Femur (tissue), 1 donor: Measurements from ENCODE around the gene SLC52A1.
A peak's percentile ranks its signal among the peaks of the same experiment; 100 is the strongest.
"Not testable (repeated sequence)": the region's sequence is repeated elsewhere in the genome, so short reads cannot be mapped to it uniquely, and the experiment has no call there.

ENCODE experiments used
- DNase-seq: peaks from one replicate; pipeline ENCODE4 v3.0.0-alpha.2; 2017

SLC52A1 gene

DNA sequence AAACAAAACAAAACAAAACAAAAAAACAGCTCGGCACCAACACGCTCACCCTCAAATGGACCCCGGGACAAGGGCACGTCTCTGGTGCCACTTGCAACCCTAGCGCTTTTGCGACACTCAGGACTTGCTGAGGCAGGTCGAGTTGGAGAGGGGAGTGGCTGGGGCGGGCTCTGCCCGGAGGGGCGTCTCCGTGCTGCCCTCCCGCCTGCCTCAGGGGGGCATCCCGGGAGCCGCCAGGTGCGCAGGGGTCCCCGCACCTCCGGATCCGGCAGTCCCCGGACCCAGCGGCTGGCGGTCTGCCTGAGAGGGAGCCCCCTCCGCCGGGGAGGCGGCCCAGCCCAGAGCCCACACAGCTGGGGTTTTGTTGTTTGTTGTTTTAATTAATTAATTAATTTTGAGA lies at the start of gene SLC52A1:
Gene SLC52A1, minus strand, starts transcription at position 112 of the 400 bp plus-strand sequence. CDS start 820 bp downstream, outside the sequence.
- no peak for DNase-seq

DNA sequence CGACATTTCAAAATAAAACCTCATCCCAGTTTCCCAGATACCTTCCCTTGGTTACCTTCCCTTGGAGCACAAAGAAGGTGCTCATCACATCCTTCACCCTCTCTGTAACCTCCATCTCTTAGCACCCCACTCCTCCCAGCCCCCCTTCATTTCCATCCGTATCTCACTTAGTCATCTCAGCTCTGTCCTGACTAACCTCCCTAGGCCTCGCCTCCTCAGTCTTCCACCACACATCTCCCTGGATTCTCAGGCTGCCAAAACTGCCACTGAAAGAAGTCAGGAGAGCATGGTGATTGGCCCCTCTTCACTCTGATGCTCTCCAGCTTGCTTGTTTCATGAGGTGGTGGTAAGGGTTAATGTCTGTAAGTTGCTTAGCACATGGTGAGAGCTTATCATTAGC lies 45.4 kb upstream of the SLC52A1 start:
- DNase-seq, result no peak

DNA sequence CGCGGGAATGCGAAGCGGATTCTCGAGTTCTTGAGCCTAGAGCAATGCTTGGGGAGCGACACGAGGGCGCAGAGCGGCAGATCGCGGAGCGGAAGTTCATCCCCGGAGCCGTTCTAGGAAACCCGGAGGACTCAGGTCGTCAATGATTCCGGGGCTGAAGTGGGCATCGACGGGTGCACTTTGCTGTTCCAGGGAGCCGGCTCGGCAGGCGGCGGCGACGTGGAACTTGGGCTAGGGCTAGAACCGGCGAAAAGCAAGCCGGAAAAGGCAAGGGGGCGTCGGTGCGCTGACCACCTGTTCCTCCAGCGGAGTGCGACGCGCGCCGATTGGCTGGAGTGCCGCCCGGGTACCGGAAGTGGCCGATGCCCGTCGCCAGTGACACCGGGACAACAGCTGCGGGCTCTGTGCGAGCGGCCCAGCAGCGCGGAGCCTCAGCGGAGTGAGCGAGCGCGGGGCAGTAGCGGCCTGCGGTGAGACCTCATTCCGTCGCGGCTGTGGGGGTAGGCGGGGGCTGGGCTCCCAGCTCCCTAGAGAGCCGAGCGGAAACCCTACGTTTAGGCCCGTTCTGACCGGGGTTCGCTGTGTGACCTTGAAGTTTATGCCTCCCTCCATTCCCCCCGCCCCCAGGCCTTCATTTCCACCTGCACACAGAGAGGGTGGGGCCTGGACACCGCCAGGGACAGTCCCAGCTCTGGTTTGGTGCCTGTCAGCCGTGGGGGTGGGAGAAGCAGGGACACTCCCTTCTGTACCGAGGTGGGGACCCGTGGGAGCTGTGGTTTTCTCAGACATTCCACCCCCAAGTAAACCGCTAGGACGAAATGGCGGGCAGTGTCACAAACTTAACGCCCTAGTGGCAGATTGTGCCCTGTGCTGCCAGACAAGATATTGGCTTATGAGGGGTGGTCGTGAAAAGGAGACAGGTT lies 43.1 kb upstream of the SLC52A1 start, which contains the start of gene ZFP3:
Gene ZFP3, plus strand, starts transcription at position 362 of the 923 bp plus-strand sequence. CDS start 13,038 bp downstream, outside the sequence.
- peak; percentile 92 for DNase-seq

DNA sequence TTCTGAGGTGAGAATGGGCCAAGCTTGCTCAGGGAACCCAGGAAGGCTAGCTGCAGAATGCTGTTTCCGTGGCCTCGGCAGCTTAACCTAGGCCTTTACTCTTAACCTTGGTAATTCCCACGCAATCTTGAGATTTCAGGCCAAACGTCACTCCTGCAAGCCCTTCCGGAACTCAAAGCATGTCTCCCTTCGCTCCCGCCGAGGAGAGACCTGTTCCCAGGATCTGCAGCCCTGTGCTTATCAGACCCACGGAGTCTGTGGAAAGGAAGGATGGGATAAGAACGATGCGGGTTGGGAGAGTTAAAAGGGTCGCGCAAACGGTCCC lies 42.5 kb upstream of the SLC52A1 start:
- DNase-seq, result no peak

DNA sequence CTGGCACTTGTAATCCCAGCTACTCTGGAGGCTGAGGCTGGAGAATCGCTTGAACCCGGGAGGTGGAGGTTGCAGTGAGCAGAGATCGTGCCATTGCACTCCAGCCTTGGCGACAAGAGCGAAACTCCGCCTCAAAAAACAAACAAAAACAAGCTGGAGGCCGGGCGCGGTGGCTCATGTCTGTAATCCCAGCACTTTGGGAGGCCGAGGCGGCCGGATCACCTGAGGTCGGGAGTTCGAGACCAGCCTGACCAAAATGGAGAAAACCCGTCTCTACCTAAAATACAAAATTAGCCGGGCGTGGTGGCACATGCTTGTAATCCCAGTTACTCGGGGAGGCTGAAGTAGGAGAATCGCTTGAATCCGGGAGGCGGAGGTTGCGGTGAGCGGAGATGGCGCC lies 42.0 kb upstream of the SLC52A1 start:
- not testable (repeated sequence) for DNase-seq

DNA sequence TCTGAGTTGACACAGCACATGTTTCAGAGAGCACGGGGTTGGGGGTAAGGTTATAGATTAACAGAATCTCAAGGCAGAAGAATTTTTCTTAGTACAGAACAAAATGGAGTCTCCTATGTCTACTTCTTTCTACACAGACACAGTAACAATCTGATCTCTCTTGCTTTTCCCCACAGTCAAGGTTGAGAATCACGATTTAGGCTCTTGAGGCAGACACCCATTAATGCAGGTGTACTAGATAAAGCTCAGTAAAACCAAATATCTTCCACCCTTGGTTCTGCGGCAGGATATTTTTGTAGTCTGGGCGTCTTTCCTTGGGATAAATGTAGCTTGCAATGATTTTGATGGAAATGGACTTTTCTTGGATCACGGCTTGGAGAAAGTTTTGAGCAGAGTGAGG lies 40.2 kb upstream of the SLC52A1 start:
- not testable (repeated sequence) for DNase-seq

DNA sequence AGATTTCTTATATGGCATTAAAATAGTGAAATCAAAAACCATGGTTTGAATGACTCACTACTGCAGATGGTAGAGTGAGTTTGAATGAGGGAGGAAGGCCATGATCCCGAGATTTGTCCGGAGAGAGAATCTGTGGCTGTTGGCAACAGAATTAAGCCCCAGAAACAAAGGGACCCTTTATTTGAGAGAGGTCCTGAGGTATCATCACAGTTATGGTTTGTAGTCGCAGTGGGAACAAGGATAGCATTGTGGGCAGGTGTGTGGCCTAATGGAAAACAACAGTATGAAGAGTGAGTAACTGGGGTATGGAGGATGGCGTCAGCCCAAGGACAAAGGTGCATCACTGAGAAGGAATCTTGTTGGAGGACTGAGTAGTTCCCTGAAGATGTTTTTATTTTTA lies 34.5 kb upstream of the SLC52A1 start:
- DNase-seq, result no peak

DNA sequence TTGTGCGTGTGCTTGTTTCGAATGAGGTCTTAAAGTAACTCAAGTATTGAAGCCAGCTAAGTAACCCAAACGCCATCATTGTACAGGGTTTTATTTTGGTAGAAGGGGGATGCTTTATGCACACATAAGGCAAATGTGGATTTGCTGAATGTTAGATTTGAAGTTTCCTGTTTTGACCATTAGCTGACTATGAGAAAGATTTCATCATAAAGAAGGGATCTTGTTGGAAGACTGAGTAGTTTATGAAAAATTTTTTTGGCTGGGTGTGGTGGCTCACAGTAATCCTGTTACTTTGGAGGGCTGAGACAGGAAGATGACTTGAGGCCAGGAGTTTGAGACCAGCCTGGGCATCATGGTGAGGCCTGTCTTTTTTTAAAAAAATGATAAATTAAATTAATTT lies 33.0 kb upstream of the SLC52A1 start:
- DNase-seq, result no peak

DNA sequence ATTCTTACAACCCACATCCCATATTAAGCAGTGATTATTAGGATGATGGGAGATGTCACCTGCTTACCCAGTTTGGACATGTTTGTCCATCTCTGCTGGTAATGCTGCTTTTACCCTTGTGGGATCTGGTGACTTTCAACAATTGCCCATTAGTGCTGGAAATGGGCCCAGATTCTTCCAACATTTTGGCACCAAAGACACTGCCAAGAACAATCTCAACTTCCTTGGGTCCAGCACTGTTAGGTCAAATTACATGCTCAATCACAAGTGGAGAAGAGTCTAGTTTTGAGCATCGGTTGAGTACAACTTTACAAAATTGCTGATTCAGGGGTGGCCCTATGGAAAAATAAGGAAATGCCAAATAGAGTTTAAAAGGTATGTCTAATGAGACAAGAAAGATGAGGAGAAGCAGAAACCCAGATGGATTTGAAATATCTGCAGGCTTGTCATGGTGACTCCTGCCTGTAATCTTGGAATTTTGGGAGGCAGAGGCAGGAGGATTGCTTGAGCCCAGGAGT lies 30.1 kb upstream of the SLC52A1 start:
- DNase-seq, result no peak

DNA sequence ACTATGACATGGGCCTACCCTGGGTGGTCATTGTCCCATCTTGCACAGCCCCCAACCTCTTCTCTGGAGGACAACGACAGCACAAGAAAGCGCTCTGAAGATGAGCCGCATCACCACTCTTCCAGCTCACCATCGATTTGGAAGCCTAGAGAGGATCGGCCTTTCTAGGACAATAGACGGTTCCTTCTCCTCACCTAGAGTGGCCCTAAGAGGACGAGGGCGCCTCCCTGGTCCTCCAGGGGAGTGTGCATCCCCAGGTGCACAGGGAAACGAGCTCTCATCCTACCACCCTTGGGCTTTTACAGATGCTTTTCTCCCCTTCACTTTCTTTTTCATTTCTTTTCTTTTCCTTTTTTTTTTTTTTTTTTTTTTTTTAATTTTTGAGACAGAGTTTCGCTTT lies 20.3 kb upstream of the SLC52A1 start:
- no peak for DNase-seq

DNA sequence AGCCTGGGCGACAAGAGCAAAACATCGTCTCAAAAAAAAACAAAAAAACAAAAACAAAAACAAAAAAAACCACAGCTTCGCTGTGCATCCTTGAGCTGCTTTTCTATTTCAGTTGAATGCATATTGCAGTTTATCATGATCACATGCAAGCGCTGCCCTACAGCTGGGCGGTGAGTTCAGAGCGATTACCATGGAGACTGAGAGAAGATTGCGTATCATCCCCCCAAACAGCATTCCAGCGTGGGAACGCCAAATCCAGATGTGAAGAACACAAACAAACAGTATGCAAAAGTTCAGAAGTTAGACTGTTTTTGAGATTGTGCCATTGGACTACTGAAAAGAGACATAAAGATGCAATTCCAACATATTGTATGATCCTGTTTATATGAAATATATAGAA lies 15.1 kb upstream of the SLC52A1 start:
- DNase-seq, result peak; percentile 71

DNA sequence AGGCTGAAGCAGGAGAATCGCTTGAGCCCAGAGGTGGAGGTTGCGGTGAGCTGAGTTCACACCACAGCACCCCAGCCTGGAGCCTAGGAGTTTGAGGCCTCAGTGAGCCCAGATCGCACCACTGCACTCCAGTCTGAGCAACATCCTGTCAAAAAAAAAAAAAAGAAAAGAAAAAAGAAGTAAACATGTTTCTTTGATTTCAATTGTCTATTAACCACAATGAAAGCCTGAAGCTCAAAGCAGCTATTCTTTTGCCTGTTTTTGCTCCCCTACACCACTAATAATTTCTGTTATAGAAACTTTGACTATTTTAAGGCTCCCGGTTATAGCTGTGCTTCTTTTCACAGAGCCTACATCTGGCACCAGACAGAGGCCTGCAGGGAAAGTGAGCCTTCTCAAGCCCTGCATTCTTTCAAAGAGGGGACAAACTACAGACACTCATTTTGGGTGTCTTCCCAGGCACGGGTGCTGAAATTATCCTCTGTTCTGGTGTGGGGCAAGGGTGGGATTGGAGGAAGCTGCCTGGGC lies 14.2 kb upstream of the SLC52A1 start:
- DNase-seq, result no peak

DNA sequence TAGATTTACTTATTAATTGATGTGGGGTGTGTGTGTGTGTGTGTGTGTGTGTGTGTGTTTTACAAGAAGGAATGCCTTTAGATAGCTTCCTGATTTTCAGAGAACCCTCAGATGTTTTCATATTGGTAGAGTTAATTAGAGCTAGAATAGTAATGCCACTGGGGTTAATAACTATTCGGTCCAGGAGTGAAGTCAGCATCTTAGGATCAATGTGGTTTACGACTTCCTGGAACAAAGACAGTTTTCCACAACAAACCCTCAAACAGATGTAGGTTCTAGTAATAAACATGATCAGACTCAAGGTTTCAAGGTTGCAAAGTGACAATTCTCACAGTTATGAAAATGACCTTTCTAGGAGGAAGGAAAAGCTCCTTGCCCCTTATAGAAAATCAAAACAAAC lies 12.2 kb upstream of the SLC52A1 start:
- DNase-seq, result no peak

DNA sequence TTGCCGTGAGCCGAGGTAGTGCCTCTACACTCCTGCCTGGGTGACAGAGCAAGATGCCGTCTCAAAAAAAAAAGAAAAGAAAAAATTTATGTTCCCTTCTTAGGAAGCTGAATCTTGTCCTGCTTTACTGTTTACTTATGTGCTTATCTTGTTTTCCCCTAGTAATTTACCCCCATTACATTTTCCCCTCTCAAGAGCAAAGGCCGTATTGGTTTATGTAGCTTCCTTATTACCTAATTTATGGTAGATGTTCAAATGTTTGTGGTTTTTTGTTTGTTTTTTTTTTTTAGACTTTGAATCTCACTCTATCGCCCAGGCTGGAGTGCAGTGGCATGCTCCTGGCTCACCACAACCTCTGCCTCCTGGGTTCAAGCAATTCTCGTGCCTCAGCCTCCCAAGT lies 10.3 kb upstream of the SLC52A1 start:
- no peak for DNase-seq

DNA sequence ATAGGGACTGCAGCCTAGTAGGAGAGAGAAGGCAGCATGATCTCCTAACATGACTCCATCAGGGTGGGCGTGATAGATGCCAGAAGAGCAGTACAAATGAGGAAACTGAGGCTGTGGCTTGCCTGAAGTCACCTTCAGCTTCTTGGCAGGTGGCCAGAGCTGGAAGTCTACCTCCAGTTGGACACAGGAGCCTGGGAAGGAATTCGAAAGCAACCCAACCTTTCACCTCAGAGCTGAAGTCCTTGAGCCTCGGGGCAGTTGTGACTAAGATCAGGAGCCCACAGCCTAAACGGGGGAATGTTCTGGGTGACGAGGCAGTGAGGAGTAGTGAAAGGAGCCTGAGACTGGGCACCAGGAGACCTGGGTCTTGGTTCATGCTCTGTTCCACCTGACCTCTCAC lies 9.4 kb upstream of the SLC52A1 start:
- DNase-seq, result no peak

DNA sequence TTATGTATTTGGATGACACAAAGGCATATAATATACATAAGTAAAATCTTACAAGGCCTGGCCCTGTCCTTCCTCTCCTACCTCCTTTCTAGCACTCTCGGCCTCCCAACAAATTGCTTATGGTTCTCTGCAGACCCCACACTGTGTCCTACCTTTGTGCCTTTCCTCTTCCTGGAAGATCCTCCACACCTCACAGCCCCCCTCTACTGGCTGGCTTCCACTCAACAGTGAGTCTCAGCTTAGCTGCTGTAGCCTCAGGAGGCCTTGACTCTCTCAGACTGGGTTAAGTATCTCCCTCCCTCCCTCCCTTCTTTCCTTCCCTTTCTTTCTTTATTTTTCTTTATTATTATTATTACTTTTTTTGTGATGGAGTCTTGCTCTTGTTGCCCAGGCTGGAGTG lies 8.3 kb upstream of the SLC52A1 start:
- no peak for DNase-seq

DNA sequence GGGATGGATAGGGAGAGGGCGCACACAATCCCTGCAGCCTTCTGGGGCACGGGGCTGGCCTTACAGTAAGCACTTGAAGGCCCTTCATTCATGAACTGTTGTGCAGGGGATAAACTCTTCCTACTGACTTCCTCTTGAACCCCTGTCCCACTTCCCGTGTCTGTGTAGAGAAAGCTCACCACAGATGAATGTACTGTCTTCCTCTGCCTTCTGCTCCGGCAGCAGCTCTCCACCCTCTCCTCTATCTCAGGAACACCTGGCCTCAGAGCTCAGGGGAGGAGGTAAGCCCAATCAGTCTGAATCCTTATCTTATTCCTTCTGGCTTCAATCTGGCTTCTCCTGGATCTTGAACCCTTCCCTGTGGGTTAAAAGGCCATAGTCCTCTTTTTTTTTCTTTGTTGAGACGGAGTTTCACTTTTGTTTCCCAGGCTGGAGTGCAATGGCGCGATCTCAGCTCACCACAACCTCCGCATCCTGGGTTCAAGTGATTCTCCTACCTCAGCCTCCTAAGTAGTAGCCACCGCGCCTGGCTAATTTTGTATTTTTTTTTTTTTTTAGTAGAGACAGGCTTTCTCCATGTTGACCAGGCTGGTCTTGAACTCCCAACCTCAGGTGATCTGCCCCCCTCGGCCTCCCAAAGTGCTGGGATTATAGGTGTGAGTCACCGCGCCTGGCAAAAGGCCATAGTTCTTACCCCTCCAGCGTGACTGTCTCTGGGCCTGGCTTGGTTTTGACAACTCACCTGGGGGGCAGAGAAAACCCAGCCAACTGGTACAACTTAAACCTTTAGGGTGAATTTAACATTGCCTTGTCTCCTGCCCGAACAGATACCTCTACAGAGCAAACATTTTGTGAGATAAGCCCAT lies 7.2 kb upstream of the SLC52A1 start:
- DNase-seq, result no peak

DNA sequence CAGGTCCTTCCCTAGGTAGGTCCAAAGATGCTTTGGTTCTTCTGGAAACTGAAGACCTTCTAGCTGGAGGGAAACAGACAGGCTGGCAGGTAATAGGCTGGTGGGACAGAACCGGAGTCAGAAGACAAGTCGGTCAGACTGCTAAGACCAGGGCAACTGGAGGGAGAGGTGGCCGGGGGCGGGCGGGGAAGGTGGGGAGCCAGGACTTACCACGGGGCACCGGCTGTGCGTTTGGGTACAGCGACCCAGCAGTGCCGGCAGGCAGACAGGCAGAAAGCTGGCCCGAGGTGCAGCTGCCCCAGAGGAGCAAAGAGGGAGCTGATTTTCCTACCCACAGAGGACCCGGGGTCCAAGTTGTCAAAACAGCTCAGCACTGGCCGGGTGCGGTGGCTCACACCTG lies 575 bp downstream of the SLC52A1 start:
- no peak for DNase-seq

DNA sequence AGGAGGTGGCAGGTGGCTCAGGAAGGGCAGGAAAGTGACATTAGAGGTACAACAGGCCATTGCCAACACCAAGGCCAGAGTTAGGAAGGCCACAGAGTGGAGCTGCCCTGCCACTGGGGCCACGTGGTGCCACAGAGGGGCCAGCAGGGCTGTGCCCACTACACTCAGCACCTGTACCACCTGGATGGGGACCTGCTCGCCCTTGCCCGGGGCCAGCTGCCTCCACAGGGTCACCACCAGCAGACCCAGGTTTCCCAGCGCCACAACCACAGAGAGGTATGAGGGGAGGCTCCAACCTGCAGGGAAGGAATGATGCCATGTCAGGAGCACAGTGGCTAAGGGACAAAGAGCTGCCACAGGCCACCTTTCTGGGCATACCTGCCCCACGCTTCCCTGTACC lies 1.2 kb downstream of the SLC52A1 start:
- DNase-seq, result no peak

DNA sequence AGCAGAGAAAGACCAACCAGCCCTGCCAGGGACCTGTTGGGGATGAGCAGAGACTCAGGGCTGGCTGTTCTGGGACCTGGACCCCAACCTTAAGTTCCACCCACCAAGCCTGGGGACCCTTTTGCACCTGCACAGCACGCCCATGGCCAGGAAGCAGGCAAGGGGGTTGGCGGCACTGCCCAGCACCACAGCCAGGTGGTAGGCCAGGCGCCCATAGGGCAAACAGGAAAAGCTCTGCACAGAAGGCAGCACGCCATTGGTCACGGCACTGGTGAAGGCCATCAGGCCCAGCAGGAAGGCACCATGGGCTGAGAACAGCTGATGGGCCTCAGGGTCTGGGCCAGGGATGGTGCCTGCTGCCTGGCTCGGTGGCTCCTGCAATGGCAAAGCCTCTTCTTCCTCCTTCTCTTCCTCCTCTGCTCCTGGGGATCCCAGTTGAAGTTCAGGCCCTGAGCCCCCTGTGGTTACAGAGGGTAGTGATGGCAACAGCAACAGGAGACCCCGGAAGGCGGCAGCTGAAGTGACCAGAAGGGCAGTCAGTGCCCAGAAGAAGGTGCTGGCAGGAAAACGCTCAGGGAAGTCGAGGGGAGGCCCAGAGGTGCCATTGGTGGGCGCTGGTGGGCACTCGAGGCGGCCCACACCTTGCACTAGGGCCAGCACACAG lies 1.7 kb downstream of the SLC52A1 start:
- no peak for DNase-seq

DNA sequence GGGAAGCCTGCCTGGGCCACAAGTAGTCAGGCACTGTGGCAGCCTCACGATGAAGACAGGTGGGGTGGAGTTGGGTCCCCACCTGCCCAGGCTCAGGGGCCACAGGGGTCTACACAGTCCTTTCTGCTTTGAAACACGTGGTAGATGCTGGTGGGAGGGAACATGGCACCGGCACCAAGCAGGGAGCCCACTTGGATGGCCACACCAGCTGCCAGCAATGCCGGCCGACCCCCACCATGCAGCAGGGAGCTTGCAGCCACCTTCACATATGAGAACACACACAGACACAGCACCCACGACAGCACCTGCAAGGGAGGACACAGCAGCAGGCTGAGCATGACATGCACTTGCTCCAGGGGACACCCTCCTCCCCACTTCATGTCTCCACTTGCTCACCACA lies 2.4 kb downstream of the SLC52A1 start:
- no peak for DNase-seq

DNA sequence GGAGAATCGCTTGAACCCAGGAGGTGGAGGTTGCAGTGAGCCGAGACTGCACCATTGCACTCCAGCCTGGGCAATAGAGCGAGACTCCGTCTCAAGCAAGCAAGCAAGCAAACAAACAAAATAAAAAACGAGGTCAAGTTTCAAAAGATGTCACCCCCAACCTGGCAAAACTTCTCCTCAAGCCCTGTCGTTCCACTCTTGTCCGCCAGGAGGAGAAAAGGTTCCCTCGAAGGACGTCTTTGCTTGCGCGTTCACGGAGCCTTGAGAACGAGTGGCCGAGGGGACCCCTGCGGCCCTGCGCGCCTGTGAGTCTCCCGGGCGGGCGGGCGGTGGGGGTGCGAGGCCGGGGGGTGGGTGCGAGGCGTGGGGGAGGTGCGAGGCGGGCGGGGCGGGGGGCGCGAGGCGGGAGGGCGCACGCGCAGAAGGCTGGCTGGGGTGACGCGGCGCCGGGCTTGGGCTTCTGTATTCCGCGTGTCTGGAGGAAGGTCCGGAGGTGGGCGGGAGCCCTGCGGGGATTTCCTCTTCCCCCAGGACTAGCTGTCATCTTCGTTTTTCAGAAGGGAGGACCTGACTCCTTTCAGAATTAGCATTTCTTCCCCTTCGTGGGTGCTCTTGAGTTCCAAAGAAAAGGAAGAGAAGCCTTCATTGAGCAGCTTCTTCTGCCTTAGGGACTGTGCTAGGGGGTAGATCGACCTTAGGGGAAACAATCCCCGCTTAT lies 3.7 kb downstream of the SLC52A1 start:
- peak; percentile 88 for DNase-seq
